ENCODE results near the gene LIPT2.

GRCh38 chr11:74490941-74491340 is 2.6 kb downstream of the LIPT2 start:
- TF ChIP-seq CTCF (conservative IDR thresholded peaks at IDR 0.05; ENCODE audit: low read depth in 2 of 2) (no peak), REST (IDR thresholded peaks at IDR 0.05; ENCODE audit: unreplicated experiment) (no peak)
